Eye (tissue), 1 donor: ENCODE measurements around the gene ELMO3.

ENCODE experiments used
- DNase-seq: peaks from one replicate; pipeline ENCODE4 v3.0.0-alpha.2; 2015

Gene ELMO3

DNA sequence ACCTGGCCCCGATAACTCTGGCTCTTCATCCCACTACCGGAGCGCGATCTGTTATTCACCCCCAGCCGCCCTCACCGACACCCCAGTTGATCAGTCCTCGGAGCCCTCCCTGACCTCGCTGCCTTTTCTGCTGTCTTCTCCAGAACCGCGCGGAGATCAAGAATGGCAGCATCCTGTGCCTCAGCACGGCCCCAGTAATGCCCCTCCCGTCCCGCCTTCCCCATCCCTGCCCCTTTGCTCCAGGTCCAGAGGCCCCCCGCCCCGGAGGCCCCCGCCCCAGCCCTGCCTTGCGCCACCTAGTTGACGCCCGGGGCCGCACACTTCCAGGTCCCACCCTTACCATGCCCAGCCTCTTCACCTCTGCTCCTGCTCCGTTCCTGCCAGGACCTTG lies 872 bp downstream of the ELMO3 start:
- no peak for DNase-seq

GRCh38 chr16:67200491-67200890 lies 1.6 kb downstream of the ELMO3 start:
- DNase-seq: no peak

GRCh38 chr16:67201411-67202345 lies 2.7 kb downstream of the ELMO3 start:
- no peak for DNase-seq

DNA sequence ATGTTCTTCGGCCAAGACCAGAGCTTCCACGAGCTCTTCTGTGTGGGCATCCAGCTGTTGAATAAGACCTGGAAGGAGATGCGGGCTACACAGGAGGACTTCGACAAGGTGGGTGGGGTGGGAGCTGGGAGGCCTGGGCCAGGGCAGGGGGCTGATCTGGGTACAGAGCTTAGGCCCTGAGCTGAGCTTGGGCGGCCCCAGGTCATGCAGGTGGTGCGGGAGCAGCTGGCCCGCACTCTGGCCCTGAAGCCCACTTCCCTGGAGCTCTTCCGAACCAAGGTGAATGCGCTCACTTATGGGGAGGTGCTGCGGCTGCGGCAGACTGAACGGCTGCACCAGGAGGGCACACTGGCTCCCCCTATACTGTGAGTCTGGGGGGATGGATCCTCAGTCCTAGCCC lies 3.5 kb downstream of the ELMO3 start:
- DNase-seq: no peak

DNA sequence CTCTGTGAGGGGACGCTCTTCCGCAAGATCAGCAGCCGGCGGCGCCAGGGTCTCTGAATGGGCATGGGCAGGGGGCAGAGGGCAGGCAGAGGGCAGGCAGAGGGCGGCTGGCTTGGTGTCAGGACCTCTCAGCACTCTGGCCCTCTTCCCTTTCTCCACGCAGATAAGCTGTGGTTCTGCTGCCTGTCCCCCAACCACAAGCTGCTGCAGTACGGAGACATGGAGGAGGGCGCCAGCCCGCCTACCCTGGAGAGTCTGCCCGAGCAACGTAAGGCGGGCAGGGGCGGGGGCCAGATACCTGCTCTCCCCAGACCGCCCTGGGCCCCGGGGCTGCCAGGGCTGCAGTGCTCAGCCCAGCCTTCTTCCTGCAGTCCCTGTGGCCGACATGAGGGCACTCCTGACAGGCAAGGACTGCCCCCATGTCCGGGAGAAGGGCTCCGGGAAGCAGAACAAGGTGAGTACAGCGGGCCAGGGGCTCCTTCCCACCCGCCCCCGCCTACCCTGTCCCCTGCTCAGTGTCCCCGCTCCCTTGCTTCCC lies 4.1 kb downstream of the ELMO3 start:
- no peak for DNase-seq

DNA sequence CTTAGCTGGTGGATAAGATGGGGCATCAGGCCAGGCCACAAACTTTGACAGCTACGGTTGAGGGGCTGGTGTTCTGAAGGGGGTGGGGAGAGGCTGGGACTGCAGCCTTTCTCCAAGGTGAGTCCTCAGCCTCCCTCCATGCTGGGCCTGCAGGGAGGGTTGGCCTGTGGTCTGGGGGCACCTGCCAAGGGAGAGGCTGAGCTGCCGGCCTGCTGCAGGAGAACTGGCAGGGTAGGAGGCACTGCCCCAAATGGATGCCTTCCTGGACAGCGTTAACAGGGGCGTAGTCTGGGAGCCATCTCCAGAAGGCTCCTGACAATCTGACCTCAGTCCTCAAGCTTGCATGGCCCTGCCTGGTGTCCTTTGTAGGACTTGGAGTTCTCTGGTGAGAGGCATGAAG lies 5.1 kb downstream of the ELMO3 start:
- DNase-seq: no peak

DNA sequence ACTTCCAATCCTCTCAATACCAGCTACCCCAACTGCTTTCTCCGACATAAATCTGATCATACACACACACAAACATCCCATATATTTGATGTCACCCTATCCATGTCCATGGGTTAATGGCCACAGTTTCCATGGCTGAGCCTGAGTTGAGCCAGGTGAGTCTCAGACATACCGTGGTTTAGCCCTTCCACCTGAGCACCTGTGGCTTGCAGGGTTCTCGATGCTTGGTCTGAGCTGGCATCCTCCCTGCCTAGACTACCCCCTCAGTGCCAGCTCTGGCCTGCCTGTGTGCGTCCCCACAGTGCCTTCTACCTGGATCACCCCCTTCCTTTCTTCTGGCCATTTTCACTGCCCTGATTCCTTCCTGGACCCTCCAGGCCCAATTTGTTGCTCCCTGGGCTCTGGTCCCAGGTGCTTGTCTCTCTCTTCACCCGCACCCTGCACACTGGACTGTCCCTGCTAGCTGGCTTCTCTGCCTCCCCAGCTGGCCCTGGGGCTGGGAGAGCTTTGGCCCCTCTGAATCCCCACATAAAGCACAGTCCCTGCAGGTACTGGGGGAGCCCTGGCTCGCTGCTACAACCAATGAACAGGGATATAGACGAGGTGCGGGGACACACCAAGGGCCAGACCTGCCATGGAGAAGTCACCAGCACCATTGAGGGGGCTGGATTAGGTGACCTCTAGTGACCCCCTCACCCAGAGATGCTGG lies 7.4 kb downstream of the ELMO3 start:
- no peak for DNase-seq

- DNase-seq: no peak
Measured at GRCh38 chr16:67206838-67207248, 7.9 kb downstream of the ELMO3 start.

GRCh38 chr16:67207249-67208091 lies 8.5 kb downstream of the ELMO3 start:
- DNase-seq: no peak

DNA sequence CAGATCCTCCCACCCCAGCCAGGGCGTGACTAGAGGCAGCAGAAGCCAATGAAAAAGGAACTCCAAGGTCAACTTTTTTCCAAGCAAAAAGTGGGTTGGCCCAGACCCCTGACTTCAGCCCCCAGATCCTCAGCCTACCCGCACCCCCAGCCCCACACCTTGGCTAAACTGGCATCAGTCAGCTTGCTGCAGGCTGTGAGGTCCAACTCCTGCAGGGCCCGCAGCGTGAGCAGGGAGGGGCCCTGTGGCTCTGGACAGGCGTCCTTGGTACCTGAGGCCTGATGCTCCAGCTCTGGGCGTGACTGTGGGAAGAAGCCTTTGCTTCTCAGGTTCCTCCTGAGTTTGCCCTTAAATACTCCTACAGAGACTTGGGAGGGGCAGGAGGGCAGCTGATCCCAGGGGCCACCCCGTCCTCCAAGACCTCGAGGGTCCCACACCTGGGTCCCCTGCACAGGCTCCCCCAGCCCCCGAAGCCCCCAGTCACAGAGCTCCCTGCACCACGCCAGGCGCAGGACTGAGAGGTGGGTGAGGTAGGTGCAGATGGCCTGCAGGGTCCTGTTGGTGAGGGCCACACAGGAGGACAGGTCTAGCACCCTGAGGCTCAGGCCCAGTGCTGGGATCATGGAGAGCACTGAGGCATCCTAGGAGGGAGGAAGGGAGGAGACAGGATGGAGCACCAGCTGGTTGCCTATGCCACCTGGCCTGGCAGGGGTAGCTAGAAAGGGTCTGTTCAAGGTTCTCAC lies 9.4 kb downstream of the ELMO3 start:
- no peak for DNase-seq

DNA sequence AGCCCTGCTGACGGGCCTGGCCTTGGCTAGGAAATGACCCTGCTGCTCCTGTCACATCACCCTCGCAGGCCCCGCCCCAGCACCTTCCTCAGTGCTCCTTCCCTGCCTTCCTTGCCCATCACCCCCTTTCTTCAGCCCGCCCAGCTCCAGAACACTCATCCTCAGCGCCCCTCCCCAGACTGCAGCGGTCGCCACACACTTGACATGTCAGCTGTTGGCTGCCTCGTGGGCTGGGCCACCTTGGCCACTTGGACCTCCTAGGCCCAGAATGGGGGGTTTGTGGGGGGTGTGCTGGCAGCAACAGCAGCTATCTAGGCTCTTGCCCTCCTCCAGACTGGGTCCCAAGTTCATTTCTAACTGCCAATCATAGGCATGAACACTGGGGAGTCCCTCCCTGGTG lies 10.6 kb downstream of the ELMO3 start:
- DNase-seq: no peak

- no peak for DNase-seq
Measured at GRCh38 chr16:67210069-67210937, 11.4 kb downstream of the ELMO3 start.

- DNase-seq: no peak
Measured at GRCh38 chr16:67211674-67212073, 12.7 kb downstream of the ELMO3 start.

- DNase-seq: no peak
Measured at GRCh38 chr16:67212766-67213165, 13.8 kb downstream of the ELMO3 start.

DNA sequence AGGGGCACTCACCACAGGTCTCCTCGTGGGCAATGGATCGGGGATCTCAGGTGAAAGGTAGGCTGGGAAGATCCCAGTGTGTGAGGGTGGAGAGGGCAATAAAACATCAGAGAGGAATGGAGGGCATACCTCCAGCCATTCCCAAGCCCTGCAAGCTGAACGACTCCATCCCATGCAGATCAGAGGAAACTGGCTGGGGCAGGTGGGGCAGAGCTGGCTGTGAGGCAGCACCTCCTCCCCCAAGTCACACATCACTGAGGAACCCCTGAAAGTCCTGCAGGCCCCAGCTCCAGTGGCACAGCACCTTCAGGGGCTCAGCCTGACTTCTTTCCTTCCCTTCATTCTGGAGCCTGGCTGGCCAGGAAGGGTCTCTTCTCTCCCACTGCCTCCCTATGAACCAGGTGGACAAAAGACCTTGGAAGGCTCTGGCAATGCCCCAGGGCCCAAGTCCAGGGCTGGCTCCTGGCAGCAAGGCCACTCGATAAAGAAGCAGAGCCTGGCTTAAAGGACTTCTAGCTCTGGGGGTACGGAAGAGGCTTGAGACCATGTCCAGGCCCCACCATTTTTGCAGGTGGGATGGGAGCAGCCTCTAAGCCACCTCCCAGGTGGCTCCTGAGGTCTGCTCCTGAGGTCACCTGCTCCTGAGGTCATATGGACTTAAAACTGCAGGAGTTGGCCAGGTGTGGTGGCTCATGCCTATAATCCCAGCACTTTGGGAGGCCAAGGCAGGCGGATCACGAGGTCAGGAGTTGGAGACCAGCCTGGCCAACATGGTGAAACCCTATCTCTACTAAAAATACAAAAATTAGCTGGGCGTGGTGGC lies 14.5 kb downstream of the ELMO3 start:
- no peak for DNase-seq

- no peak for DNase-seq
Measured at GRCh38 chr16:67215706-67216105, 16.8 kb downstream of the ELMO3 start.

DNA sequence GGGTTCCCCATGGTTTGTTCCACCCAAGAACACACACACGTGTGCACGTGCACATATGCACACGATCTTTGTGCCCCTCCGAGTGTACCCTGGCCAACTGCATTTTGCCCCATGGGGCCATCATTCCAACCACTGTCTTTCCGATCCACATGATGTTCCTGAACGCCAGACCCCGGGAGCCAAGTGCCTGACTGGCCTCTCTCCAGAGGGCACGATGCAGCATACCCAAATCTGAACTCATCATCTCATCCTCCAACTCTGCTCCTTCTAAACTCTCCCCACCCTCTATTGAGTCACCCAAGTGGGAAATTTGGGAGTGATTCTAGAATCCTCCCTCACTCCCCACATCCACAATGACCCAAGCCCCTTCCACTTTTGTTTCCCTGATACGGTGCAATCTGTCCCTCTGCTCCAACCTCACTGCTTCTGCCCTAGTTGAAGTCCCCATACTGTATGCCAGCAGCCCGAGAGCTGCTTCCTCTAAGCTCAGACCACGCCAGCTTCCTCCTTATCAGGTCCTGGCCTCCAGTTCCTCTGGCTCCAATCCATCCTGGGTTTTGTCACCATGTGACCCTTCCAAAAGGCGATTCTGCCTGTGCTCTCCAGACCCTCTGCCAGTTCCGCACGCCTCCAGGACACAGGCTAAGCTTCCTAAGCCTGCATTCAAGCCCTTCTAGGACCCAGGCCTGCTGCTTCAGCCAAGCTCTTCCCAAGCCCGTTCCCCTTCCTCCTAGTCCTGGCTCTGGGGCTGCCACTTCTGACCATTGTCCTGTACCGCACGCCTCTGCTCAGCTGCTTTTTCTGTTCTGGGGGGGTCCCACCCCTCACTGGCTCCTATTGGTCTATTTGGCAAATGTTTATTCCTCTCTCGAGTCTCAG lies 17.9 kb downstream of the ELMO3 start:
- no peak for DNase-seq

DNA sequence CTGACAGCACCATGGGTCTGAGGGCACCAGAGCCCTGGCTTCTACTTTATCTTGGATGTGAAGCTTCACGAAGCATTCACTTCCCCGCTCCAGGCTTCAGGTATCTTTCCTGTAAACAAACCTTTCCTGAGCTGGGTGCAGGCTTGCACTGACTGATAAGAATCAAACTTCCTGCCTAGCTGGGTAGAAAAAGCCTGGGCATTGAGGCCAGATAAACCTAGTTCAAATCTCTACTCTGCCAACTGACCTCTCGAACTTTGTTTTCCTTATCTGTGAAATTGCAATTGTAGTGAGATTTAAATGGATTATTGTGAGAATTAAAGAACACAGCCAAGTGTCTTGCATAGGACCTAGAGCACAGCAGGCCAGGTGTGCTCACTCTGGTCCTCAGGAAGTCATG lies 25.1 kb downstream of the ELMO3 start:
- DNase-seq: no peak

DNA sequence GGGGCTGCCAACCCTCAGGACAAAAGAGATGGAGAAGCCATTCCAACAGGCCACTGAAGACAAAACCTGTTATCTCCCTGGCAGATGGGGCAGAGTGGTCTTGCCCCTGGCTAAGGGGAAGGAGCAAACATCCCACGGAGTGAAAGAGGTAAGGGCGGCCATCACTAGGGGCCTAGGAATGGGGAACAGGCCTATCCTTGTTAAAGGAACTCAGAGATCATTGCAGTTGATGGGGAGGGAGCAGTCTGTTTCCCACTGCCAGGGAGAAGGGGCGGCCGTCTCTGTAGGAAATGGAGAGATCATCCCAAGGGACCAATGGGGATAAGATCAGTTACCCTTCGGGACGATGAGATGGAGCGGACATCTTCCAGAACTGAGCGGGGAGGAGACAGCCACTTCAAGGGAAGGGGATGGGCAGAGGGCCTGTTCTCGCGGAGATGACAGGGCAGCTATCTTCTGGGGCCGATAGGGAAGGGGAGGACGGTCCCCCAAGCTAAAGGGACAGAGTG lies 27.4 kb downstream of the ELMO3 start:
- no peak for DNase-seq
